ENCODE data around the gene ZNF592. TPM values are rescaled to one million over a fixed set of nuclear protein-coding genes. Genes with fewer than 3 reads are reported as not detected.

Gene ZNF592
- total and polyA plus RNA-seq, 2 of the 13 experiments (the other 11 are each of a cell fraction or from before 2014, with no cell fraction given) = 8.2 to 9.8 TPM

GRCh38 chr15:84747416-84748273 is 747 bp upstream of the ZNF592 start (continued):
- TF ChIP-seq, protein P1, sequence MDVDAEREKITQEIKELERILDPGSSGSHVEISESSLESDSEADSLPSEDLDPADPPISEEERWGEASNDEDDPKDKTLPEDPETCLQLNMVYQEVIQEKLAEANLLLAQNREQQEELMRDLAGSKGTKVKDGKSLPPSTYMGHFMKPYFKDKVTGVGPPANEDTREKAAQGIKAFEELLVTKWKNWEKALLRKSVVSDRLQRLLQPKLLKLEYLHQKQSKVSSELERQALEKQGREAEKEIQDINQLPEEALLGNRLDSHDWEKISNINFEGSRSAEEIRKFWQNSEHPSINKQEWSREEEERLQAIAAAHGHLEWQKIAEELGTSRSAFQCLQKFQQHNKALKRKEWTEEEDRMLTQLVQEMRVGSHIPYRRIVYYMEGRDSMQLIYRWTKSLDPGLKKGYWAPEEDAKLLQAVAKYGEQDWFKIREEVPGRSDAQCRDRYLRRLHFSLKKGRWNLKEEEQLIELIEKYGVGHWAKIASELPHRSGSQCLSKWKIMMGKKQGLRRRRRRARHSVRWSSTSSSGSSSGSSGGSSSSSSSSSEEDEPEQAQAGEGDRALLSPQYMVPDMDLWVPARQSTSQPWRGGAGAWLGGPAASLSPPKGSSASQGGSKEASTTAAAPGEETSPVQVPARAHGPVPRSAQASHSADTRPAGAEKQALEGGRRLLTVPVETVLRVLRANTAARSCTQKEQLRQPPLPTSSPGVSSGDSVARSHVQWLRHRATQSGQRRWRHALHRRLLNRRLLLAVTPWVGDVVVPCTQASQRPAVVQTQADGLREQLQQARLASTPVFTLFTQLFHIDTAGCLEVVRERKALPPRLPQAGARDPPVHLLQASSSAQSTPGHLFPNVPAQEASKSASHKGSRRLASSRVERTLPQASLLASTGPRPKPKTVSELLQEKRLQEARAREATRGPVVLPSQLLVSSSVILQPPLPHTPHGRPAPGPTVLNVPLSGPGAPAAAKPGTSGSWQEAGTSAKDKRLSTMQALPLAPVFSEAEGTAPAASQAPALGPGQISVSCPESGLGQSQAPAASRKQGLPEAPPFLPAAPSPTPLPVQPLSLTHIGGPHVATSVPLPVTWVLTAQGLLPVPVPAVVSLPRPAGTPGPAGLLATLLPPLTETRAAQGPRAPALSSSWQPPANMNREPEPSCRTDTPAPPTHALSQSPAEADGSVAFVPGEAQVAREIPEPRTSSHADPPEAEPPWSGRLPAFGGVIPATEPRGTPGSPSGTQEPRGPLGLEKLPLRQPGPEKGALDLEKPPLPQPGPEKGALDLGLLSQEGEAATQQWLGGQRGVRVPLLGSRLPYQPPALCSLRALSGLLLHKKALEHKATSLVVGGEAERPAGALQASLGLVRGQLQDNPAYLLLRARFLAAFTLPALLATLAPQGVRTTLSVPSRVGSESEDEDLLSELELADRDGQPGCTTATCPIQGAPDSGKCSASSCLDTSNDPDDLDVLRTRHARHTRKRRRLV (CRISPR knock-in tag; IDR thresholded peaks at IDR 0.05) = 0 out of 2 replicates have a peak, but pooled peaks have one; percentile 55
- no peak for TF ChIP-seq ZNF672 (CRISPR knock-in tag; IDR thresholded peaks at IDR 0.05)
- TF ChIP-seq ZNF407 (CRISPR knock-in tag; IDR thresholded peaks at IDR 0.05; ENCODE audit: not compliant biosample characterization) = no peak
- TF ChIP-seq ARID2 (CRISPR knock-in tag; IDR thresholded peaks at IDR 0.05; ENCODE audit: borderline replicate concordance) = peak; percentile 78; the same call in 1 of the 2 replicates
- TF ChIP-seq SALL2 (CRISPR knock-in tag; IDR thresholded peaks at IDR 0.05) = no peak
- no peak for TF ChIP-seq RORA (CRISPR knock-in tag; IDR thresholded peaks at IDR 0.05)
- no peak for TF ChIP-seq PRDM4 (CRISPR knock-in tag; IDR thresholded peaks at IDR 0.05; ENCODE audit: borderline replicate concordance)
- TF ChIP-seq TAF1 (CRISPR knock-in tag; IDR thresholded peaks at IDR 0.05) = peak; percentile 62
- peak; percentile 66; the same call in 1 of the 2 replicates for TF ChIP-seq NRL (CRISPR knock-in tag; IDR thresholded peaks at IDR 0.05; ENCODE audit: borderline replicate concordance)
- TF ChIP-seq, protein P2, sequence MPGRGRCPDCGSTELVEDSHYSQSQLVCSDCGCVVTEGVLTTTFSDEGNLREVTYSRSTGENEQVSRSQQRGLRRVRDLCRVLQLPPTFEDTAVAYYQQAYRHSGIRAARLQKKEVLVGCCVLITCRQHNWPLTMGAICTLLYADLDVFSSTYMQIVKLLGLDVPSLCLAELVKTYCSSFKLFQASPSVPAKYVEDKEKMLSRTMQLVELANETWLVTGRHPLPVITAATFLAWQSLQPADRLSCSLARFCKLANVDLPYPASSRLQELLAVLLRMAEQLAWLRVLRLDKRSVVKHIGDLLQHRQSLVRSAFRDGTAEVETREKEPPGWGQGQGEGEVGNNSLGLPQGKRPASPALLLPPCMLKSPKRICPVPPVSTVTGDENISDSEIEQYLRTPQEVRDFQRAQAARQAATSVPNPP (CRISPR knock-in tag; IDR thresholded peaks at IDR 0.05) = no peak
